ENCODE data around the gene GAS2L3.

GRCh38 chr12:100666588-100666987 lies 93.1 kb downstream of the GAS2L3 start:
- TF ChIP-seq, protein P1, sequence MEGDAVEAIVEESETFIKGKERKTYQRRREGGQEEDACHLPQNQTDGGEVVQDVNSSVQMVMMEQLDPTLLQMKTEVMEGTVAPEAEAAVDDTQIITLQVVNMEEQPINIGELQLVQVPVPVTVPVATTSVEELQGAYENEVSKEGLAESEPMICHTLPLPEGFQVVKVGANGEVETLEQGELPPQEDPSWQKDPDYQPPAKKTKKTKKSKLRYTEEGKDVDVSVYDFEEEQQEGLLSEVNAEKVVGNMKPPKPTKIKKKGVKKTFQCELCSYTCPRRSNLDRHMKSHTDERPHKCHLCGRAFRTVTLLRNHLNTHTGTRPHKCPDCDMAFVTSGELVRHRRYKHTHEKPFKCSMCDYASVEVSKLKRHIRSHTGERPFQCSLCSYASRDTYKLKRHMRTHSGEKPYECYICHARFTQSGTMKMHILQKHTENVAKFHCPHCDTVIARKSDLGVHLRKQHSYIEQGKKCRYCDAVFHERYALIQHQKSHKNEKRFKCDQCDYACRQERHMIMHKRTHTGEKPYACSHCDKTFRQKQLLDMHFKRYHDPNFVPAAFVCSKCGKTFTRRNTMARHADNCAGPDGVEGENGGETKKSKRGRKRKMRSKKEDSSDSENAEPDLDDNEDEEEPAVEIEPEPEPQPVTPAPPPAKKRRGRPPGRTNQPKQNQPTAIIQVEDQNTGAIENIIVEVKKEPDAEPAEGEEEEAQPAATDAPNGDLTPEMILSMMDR (IDR thresholded peaks at IDR 0.05) = no peak
- no peak for TF ChIP-seq POLR2A (IDR thresholded peaks at IDR 0.05)
- no peak for TF ChIP-seq EP300 (IDR thresholded peaks at IDR 0.05)
